ENCODE results near the gene PUM2. TPM values are rescaled to one million over a fixed set of nuclear protein-coding genes. Genes with fewer than 3 reads are reported as not detected.
A peak's percentile ranks its signal among the peaks of the same experiment; 100 is the strongest.

PUM2 gene, protein sequence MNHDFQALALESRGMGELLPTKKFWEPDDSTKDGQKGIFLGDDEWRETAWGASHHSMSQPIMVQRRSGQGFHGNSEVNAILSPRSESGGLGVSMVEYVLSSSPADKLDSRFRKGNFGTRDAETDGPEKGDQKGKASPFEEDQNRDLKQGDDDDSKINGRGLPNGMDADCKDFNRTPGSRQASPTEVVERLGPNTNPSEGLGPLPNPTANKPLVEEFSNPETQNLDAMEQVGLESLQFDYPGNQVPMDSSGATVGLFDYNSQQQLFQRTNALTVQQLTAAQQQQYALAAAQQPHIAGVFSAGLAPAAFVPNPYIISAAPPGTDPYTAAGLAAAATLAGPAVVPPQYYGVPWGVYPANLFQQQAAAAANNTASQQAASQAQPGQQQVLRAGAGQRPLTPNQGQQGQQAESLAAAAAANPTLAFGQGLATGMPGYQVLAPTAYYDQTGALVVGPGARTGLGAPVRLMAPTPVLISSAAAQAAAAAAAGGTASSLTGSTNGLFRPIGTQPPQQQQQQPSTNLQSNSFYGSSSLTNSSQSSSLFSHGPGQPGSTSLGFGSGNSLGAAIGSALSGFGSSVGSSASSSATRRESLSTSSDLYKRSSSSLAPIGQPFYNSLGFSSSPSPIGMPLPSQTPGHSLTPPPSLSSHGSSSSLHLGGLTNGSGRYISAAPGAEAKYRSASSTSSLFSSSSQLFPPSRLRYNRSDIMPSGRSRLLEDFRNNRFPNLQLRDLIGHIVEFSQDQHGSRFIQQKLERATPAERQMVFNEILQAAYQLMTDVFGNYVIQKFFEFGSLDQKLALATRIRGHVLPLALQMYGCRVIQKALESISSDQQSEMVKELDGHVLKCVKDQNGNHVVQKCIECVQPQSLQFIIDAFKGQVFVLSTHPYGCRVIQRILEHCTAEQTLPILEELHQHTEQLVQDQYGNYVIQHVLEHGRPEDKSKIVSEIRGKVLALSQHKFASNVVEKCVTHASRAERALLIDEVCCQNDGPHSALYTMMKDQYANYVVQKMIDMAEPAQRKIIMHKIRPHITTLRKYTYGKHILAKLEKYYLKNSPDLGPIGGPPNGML
- total RNA-seq: 10 to 100 TPM; 29.3 to 81.4 (median 48.2) TPM

DNA sequence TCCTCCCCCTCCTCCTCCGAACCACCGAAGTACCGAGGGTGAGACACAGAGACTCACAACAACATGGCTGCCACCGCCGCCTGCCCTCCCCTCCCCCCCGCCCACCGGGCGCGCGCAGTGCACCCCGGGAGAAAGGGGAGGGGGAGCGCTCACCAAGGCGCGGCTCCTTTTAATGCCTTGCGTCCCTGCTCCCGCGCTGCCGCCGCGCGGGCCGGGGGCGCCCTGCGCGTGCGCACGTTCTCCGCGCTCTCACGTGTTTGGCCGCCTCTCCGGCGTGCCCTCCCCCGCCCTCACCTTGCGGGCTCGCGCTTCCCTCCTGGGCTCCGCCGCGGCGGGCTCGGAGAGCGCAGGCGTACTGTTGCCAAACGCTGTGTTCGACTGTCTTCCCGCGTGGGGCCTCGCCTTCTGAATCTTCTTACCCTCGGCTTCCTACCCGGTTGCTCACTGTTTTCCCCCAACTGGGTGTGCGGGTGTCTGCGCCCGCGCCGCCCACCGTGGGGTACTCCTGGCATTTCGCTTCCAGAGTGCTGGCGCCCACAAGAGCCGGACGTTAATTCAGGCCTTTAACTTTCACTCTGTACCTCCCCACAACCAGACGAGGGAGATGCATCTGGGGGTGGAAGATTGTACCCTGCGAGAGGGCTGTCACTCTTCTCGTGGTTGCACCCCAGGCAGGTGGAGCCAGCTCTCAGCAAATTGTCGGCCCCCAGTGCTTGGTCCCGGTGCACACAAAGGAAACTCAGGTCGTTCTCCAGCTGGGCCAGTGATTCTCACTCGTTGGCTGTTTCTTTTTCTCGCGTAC lies at the start of gene PUM2:
Gene PUM2 (minus strand): TSS at position 92 of the 802 bp plus-strand sequence. CDS start 23,484 bp downstream, outside the sequence.
- Histone ChIP-seq H3K36me3 (peaks cover 0 to 5% (median 0%) of the 10 kb centered on the region in 3 donors), H3K4me3 (peak within 1 kb of the TSS; percentile 84 to 97 (median 92)), H3K27me3 (no peaks in the 10 kb centered on the region), H3K9me3 (no peaks in the 10 kb centered on the region), H3K27ac (peak within 1 kb of the TSS; percentile 97 to 99 (median 98)), H3K4me1 (peaks cover 43 to 82% (median 45%) of the 10 kb centered on the region in 3 donors)
- peak; percentile 79 for DNase-seq
- WGBS, 2 donors: 0 to 1% methylated on average over 19 to 32 of the region's 70 CpGs
- TF ChIP-seq POLR2A (IDR thresholded peaks at IDR 0.05): peak in 3 of 4 donors; percentile 41 to 84 (median 80)
- TF ChIP-seq, protein P1, sequence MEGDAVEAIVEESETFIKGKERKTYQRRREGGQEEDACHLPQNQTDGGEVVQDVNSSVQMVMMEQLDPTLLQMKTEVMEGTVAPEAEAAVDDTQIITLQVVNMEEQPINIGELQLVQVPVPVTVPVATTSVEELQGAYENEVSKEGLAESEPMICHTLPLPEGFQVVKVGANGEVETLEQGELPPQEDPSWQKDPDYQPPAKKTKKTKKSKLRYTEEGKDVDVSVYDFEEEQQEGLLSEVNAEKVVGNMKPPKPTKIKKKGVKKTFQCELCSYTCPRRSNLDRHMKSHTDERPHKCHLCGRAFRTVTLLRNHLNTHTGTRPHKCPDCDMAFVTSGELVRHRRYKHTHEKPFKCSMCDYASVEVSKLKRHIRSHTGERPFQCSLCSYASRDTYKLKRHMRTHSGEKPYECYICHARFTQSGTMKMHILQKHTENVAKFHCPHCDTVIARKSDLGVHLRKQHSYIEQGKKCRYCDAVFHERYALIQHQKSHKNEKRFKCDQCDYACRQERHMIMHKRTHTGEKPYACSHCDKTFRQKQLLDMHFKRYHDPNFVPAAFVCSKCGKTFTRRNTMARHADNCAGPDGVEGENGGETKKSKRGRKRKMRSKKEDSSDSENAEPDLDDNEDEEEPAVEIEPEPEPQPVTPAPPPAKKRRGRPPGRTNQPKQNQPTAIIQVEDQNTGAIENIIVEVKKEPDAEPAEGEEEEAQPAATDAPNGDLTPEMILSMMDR (IDR thresholded peaks at IDR 0.05): peak in 3 of 6 experiments; percentile 10 to 26 (median 25)
- intact Hi-C loops (cut with DNase I): no loop called here

DNA sequence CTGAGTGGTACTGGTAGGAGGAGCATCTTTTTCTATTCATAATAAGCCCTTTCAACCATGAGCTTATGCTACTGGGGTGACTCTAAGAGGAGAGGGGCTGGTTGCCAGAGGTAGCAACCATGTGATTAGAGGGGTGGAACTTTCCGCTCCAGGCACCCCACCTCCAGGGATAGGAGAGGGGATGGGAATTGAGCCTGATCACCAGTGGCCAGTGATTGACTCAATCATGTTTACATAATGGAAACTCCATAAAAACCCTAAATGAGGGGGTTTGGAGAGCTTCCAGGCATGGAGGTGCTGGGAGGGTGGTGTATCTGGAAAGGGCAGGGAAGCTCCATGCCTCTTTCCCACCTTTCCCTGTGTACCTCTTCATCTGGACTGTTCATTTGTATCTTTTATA lies 49.7 kb upstream of the PUM2 start:
- peak overlapping the region in 3 of 4 donors; percentile 62 to 70 (median 69) for H3K27ac ChIP-seq
- no peaks in the 10 kb centered on the region for H3K36me3 ChIP-seq
- no peak for DNase-seq
- no peak for TF ChIP-seq POLR2A (IDR thresholded peaks at IDR 0.05)
- TF ChIP-seq, protein P1 (IDR thresholded peaks at IDR 0.05): no peak
- peaks cover 9 to 49% (median 12%) of the 10 kb centered on the region in 3 donors for H3K4me1 ChIP-seq
- no peak overlapping the region for H3K4me3 ChIP-seq
- H3K9me3 ChIP-seq: no peaks in the 10 kb centered on the region
- H3K27me3 ChIP-seq: no peaks in the 10 kb centered on the region
- intact Hi-C loops (cut with DNase I): no loop called here
- 50% methylated on average over 1 of the region's 1 CpG; no CpG with 5 or more reads in 1 of the 2 donors for WGBS, 2 donors

DNA sequence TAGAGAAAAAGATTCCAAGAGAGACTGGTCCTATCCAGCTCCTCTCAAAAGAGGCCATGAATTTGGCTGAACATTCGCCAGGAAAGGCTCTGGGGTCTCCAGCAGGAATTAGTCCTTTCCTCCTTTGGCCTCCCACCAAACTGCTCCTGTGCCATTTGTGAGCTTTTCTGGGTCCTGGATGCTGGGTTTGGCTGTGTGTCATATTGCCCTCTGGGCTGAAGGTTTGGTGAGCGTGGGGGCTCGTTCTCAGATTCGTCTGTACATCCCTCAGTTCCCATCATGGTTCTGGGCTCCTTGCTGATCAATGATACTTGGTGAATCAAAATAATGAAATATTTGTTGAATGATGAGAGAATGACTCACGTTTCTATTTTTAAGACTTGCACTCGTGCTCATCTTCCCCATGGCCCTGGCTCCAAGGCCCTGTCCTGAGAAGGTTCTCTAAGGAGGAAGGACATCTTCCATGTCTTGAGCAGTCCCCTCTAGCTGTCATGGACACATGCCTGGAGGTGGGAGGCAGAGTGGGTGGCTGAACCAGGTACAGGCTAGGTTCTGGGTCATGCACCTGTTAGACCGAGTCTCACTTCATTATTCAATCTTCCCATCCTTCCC lies 48.4 kb upstream of the PUM2 start:
- Histone ChIP-seq H3K4me3 (no peak overlapping the region), H3K27me3 (no peaks in the 10 kb centered on the region), H3K4me1 (peaks cover 9 to 47% (median 12%) of the 10 kb centered on the region in 3 donors), H3K9me3 (no peaks in the 10 kb centered on the region), H3K36me3 (no peaks in the 10 kb centered on the region), H3K27ac (peak overlapping the region in 3 of 4 donors; percentile 39 to 70 (median 40))
- DNase-seq: no peak
- intact Hi-C loops (cut with DNase I): no loop called here
- 63 to 66% methylated on average over 5 to 7 of the region's 7 CpGs for WGBS, 2 donors
- TF ChIP-seq POLR2A (IDR thresholded peaks at IDR 0.05): no peak
- TF ChIP-seq, protein P1 (IDR thresholded peaks at IDR 0.05): no peak

- Histone ChIP-seq H3K27me3 (no peaks in the 10 kb centered on the region), H3K36me3 (no peaks in the 10 kb centered on the region), H3K4me1 (peaks cover 9 to 42% (median 12%) of the 10 kb centered on the region in 3 donors), H3K4me3 (no peak overlapping the region), H3K9me3 (no peaks in the 10 kb centered on the region), H3K27ac (no peak overlapping the region)
- 68 to 76% methylated on average over 4 to 5 of the region's 5 CpGs for WGBS, 2 donors
- intact Hi-C loops (cut with DNase I): no loop called here
- DNase-seq: no peak
- TF ChIP-seq POLR2A (IDR thresholded peaks at IDR 0.05): no peak
- TF ChIP-seq, protein P1 (IDR thresholded peaks at IDR 0.05): no peak
Observed at GRCh38 chr2:20397811-20398447, 47.3 kb upstream of the PUM2 start.

Measured in esophagus squamous epithelium (tissue), 5 donors.